SKM-1 treated with dmso at 0.1 percent for 144 hours (cell line): Measurements from ENCODE around the gene BCLAF1.

ENCODE experiments used
- DNase-seq: peaks from one replicate; lab custom pipeline; 2025; ENCODE audit not compliant: unreplicated experiment; lab: John Stamatoyannopoulos, UW

BCLAF1 gene, protein sequence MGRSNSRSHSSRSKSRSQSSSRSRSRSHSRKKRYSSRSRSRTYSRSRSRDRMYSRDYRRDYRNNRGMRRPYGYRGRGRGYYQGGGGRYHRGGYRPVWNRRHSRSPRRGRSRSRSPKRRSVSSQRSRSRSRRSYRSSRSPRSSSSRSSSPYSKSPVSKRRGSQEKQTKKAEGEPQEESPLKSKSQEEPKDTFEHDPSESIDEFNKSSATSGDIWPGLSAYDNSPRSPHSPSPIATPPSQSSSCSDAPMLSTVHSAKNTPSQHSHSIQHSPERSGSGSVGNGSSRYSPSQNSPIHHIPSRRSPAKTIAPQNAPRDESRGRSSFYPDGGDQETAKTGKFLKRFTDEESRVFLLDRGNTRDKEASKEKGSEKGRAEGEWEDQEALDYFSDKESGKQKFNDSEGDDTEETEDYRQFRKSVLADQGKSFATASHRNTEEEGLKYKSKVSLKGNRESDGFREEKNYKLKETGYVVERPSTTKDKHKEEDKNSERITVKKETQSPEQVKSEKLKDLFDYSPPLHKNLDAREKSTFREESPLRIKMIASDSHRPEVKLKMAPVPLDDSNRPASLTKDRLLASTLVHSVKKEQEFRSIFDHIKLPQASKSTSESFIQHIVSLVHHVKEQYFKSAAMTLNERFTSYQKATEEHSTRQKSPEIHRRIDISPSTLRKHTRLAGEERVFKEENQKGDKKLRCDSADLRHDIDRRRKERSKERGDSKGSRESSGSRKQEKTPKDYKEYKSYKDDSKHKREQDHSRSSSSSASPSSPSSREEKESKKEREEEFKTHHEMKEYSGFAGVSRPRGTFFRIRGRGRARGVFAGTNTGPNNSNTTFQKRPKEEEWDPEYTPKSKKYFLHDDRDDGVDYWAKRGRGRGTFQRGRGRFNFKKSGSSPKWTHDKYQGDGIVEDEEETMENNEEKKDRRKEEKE

DNA sequence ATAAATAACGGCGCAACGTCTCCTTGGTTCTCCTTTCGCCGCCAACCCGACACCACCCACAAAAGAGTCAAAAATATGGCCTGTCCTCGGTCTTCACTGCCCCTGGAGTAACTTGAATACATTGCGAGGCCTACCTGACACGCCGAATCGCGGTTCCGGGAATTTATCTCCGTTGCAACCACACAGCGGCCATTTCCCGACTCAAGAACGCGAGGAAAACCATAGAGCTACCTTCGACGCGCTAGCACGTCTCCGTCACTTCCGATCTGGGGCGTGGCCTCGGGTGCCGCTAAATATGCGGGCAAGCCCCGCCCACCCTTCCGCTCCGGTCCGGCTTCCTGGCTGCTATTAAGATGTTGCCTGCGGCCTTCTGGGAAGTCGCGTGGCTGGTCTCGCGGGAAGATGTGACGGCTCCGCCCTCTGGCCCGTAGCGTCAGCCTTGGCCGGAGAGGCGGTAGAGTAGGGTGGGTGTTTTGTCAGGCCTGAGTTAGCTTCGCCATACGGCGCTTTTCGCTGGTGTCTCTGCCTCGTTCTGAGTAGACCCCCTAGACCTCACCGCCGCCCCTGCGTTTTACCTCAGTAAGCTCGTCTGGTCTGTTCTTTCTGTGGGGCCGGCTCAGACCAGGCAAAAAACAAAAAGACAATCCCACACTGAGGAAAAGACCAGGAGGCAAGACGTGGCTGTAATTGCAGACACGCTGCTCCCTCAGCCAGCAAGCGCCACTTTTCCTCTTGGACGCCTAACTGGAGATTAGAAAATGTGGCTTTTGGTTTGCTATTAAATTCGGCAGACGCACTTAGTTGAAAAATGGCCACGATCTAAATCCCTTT, at the start of gene BCLAF1:
Gene BCLAF1 (minus strand): TSS at position 268 of the 831 bp plus-strand sequence. CDS start 9,980 bp downstream, outside the sequence.
- DNase-seq, result peak; percentile 98

DNA sequence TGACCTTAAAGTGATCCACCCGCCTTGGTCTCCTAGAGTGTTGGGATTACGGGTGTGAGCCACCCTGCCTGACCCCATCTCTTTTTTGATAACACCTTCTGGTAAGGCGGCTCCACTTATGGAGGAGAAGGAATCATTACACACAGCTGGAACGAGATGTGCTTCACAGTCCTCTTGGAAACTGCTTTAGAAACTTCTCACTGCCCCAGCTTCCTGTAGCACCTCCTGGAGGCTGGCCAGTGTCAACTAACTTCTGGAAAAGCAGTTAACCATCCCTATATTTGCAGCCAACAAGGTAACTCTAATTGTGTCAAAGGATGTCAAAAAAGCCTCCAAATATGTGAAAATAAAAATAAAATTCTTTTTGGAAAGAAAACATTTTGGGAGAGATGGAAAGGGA, 48.8 kb upstream of the BCLAF1 start:
- no peak for DNase-seq

DNA sequence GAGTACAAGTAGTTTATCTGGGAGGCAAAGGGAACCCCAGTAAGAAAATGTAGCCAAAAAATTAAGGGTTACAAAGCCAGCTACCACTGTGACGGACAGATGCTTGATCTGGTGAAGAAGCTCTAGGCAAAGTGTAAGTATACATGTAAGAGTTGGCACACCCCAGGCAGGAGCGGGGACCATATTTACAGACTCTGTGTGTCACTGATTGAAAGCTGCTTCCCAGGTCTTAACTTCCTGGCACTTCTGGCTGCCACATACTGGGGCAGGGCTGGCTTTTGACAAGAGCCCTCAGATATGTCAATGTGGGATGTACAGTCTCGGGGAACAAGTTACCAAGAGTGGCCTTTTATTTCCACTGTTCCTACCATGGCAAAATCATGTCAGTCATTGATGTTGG, 48.0 kb upstream of the BCLAF1 start:
- no peak for DNase-seq

DNA sequence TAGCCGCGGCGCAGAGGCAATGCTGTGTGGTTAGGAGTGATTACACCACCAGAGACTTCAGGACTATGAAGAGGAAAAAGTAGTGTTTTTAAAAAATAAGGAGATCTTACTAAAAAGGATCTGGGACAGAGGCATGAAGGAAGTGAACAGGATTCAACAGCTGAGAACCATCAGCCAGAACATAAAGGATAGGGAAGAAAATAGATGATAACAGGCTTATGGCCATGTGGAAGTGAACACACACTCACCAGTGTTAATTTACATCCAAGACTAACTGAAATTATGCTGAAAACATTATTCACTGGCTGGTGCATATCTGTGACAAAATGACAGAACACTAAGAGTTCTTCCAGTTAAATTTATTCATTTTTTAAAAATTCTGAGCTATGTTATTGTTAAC, 47.5 kb upstream of the BCLAF1 start:
- no peak for DNase-seq

DNA sequence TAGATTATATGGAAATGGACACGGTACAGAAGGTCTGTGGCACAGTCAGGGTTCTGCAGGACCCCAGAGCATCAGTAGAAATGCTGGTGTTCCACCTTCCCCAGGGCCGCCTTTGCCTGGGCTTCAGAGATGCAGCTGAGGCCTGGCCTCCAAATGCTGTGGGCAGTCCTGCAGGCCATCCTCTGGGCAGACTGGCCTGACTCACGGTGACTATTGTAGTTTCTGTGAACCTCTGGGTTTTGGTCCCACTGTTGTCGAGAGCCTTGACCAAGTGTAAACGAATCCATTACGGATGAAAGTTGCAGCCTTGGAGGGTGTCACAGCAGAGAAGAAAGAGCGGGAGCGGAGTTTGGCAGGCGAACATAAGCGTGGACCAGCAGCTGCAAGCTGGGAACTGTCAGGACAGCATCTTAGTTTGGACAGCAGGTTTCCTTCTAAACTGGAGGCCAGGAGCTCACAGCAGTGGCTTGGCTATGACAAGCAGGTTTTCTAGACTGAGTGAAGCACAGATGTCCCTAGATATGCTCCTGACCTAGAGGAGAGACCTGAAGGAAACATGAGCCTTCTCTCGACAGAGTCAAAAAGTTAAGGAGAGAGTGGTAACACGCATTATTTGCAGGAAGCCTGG, 46.2 kb upstream of the BCLAF1 start:
- DNase-seq, result no peak

DNA sequence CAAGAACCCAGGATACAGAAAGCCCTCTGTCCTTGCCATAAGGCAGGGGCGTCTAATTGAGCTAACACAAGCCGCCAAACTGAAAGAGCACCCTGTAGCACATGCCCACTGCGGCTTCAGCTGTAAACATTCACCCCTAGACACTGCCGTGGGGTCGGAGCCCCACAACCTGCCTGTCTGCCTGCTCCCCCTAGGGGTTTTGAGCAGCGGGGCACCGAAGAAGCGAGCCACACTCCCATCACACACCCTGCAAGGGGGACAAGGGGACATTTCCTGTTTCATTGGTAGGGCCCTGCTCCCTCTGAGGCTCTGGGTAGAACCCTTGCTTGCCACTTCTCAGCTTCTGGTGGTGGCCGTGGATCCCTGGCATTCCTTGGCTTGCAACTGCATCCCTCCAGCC, 45.2 kb upstream of the BCLAF1 start:
- no peak for DNase-seq

DNA sequence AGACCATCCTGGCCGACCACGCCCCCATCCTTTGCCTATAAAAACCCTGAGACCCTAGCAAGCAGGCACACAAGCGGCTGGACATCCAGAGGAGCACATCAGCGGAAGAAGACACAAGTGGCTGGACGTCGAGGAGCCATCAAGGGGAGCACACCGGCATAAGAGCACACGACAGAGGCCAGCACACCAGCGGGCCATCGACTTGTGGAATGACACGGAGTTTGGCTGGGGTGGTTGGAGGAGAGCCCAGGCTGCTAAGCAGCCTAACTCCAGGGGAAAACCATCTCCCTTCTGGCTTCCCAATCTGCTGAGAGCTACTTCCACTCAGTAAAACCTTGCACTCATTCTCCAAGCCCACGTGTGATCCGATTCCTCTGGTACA, 44.8 kb upstream of the BCLAF1 start:
- no peak for DNase-seq

DNA sequence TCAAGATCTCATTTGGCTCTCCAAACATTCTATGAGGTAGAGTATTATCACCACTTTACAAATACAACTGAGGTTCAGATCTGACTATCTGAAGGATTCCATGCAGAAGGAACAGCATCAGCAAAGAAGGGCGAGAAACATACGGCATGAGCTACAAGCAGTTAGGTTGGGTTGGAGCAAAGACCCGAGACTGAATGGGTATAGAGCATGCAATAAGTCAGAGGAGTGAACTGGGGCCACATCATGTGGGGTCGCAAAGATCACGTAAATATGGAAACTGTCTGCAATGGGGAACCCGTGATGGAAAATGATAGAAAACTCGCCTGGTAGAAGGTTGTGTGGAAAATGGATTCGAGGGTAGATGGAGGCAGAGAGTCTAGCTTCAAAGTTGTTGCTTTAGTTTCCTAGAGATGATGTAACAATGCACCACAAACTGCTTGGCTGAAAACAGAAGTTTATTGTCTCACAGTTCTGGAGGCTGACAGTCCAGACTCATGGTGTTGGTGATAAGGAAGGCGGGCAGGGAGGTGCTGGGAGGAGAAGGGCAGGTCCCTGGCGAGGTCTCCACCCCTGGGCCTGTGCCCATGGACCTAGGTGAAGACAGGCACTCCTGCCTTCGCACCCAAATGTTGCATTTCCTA, 44.3 kb upstream of the BCLAF1 start:
- DNase-seq, result peak; percentile 23

DNA sequence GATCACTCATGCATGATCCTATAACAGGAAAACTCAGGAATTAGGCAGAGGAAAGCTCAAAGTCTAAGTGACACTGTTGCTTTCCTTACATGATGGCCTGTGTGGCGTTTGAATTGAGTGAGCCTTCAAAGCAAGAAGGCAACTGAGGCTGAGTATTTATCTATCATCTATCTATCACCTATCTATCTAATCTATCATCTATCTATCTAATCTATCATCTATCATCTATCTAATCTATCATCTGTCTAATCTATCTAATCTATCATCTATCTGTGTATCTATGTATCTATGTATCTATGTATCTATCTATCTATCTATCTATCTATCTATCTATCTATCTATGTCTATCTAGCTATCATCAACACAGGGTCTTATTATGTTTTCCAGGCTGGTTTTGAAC, 41.8 kb upstream of the BCLAF1 start:
- DNase-seq, result no peak

DNA sequence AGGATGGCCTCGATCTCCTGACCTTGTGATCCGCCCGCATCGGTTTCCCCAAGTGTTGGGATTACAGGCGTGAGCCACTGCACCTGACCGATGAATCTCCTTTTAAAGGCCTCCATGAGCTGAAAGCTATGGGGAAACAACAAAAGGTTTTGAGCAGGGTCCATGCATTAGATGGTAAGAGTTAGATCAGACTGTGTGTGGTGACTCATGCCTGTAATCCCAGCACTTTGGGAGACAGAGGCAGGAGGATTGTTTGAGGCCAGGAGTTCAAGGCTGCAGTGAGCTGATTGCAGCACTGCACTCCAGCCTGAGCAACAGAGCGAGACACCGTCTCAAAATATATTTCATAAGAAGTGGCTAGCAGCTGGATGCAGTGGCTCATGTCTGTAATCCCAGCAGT, 41.0 kb upstream of the BCLAF1 start:
- no peak for DNase-seq

DNA sequence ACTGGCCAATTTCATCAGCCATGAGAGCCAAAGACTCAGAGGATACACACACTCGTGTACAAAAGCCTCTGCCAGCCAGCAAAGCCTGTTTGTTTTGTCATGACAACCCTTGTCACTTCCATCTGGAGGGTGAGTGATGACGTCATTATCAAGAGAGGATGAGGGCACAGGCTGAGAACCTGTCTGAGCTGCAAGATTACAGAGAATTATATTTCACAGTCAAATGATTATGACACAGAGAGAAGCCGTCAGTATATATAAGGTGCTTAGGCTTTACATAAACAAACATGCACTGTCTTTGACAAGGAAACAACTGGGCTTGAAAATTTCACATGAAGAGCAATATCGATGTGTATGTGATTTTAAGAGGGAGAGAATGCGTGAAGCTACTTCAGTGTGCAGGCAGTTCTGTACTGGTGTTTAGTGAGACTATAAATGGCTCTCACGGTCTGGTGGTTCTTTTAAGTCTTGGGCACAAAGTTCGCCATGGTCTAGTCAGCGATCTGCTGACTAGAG, 36.5 kb upstream of the BCLAF1 start:
- no peak for DNase-seq

DNA sequence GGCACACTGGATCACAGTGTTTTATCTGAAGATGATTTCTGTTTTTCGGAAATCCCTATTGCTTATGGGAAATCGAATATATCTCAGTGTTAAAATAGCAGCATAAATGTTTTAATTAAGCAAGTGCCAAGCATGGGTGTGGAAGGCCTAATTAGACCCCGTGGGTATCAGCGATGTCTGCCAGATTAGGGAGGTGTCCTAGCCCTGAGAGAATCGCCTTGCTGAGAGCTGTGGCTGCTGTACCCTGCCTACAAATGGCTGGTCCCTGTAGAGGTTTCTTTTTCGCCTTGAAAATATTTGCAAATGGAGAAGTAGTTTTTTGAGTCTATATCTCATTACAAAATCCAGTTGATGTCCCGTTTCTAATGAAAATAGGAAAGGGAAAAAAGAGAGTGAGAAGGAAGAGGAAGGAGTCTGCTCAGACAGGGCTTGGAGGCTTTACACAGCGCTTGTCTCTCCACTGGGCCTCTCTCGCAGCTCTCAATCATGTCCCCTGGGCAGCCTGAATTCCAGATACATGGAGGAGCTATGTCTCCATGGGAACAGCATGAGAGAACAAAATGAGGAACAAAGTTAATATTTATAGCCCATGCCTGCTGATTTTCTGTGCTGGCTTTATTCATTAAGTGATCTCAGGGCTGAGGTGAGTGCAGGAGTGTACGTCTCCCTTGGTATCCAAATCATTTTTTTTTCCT, 35.2 kb upstream of the BCLAF1 start:
- DNase-seq, result no peak

DNA sequence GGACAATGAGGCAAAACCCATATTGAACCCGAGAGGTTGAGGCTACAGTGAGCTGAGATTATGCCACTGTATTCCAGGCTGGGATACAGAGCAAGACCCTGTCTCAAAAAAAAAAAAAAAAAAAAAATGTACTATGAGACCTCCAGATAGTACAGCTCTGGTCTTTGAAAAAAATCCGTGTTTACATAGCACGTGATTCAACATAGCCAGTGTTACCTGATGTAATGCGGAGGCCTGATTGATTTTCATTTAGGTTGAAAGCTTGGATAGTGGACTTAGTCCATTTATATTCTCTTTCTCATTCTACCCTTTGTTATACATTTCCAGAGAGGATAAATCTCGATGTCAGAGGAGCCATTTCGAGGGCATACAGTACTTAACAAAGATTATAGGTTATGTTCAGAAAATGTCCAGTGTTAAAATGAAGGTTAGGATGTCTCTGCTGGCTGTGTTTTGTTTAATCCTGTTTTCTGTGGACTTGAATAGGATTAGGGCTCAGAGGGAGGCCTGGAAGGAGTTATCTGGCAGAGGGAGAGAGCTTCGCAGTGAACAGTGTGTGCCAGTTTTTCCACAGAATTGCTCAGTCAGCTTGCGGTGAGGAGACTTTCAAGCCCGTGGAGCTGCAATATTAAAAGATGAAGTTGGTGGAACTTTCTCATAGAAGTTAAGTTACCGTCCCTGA, 33.9 kb upstream of the BCLAF1 start:
- DNase-seq, result no peak

DNA sequence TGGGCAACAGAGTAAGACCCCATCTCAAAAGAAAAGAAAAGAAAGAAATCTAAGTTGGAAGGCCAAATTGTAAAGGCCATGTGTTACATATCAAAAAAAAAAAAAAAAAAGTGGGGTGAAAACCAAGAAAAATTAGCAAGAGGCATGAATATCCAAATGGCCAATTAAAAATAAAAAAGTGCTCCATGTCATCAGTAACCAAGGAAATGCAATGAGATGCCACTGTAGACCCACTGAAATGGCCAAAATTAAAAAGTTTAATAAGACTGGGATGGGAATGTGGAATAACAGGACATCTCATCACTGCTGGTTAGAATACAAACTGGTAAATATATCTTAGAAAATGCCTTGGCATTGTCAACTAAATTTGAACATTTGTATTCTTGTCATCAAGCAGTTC, 30.1 kb upstream of the BCLAF1 start:
- no peak for DNase-seq

DNA sequence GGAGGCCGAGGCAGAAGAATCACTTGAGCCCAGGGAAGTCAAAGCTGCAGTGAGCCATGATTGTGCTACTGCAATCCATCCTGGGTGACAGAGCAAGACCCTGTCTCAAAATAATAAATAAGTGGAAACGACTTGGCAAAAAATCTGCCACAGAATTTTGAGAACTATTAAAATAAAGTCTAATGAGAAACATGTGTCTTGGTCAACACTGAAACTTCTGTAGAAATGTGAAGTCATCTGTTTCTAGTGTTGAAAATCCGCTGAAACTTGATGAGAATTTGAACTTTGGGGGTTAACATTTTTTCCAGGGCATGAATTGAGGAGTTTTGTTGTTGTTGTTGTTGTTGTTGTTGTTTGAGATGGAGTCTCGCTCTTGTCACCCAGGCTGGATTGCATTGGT, 29.0 kb upstream of the BCLAF1 start:
- DNase-seq, result no peak

DNA sequence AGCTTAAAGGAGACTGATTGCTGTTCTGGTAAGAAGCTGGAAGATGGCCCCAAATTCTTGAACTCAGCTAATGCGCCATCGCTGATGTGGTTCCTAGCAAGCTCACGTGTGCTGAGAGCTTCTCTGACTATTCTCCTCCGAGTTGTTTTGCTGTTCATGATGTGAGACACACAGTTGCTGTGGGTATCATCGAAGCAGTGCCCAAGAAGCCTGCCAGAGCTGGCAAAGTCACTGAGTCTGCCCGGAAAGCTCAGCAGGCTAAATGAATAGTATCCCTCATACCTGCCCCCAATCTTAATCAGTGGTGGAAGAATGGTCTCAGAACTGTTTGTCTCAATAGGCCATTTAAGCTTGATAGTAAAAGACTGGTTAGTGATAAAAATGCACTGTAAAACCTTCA, 28.3 kb upstream of the BCLAF1 start:
- DNase-seq, result no peak

DNA sequence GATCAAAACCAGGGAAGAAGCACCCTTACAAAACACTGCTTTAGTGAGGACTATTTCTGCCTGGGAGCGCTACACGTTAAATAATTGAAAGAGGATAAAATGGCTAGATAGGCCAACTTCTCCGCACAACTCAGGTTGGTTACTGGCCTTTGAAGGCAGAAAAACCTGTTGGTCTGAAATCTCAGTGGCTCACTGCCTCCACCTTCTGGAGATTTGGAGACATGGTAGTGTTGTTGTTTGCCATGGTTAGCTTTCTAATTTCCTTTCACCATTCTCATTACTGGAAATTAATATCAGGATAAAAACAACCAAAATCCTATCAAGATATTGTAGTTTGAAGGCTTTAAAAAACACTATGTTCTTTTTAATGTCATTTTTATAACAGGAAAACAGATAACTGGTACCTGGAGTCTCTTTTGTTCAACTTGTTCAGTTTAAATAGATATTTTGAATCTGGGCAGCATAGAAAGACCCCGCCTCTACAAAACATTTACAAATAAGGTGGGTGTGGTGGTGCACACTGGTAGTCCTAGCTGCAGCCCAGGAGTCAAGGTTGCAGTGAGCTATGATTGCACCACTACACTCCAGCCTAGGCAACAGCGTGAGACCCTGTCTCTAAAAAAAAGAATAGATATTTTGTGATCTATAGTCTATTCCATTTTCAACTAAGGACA, 27.5 kb upstream of the BCLAF1 start:
- DNase-seq, result peak; percentile 46

DNA sequence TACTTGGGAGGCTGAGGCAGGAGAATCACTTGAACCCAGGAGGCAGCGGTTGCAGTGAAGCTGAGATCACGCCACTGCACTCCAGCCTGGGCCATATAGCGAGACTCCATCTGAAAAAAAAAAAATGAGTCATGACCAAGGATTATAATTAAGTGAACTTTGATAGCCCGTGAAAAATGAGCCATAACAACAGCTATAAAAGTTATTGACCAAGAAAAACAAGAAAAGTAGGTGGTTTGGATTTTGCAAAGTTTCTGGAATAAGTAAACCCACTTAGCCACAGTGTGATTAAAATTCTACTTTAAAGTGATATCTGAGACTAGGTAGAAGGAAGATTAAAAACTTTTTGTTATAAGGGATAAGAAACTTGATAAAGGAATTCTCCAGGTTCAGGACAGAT, 25.9 kb upstream of the BCLAF1 start:
- DNase-seq, result no peak
